ENCODE measurements around the gene LYRM4.

LYRM4 gene

GRCh38 chr6:5277589-5277988 lies 16.8 kb upstream of the LYRM4 start:
- Histone ChIP-seq H3K36me3 (ENCODE audit: low read depth) (no peaks in the 10 kb centered on the region; the same call in 1 of the 2 replicates), H3K4me3 (ENCODE audit: severe bottlenecking) (no peak overlapping the region), H3K9me3 (ENCODE audit: severe bottlenecking) (no peaks in the 10 kb centered on the region), H3K4me1 (ENCODE audit: insufficient read depth, poor library complexity, severe bottlenecking) (peaks cover 3% of the 10 kb centered on the region), H3K27ac (ENCODE audit: poor library complexity, severe bottlenecking) (no peak overlapping the region), H3K27me3 (ENCODE audit: insufficient read depth, poor library complexity, severe bottlenecking) (no peaks in the 10 kb centered on the region)
- TF ChIP-seq CTCF (IDR thresholded peaks at IDR 0.05; ENCODE audit: poor library complexity, severe bottlenecking): no peak
- no peak for ATAC-seq (ENCODE audit: low read depth)
- DNase-seq (ENCODE audit: low spot score): no peak

GRCh38 chr6:5276581-5276980 lies 15.8 kb upstream of the LYRM4 start:
- Histone ChIP-seq H3K4me3 (ENCODE audit: severe bottlenecking) (no peak overlapping the region), H3K4me1 (ENCODE audit: insufficient read depth, poor library complexity, severe bottlenecking) (peaks cover 13% of the 10 kb centered on the region), H3K27ac (ENCODE audit: poor library complexity, severe bottlenecking) (no peak overlapping the region), H3K9me3 (ENCODE audit: severe bottlenecking) (no peaks in the 10 kb centered on the region), H3K27me3 (ENCODE audit: insufficient read depth, poor library complexity, severe bottlenecking) (no peaks in the 10 kb centered on the region), H3K36me3 (ENCODE audit: low read depth) (no peaks in the 10 kb centered on the region; the same call in 1 of the 2 replicates)
- no peak for DNase-seq (ENCODE audit: low spot score)
- TF ChIP-seq CTCF (IDR thresholded peaks at IDR 0.05; ENCODE audit: poor library complexity, severe bottlenecking): no peak
- ATAC-seq (ENCODE audit: low read depth): no peak

GRCh38 chr6:5275497-5275896 lies 14.7 kb upstream of the LYRM4 start:
- Histone ChIP-seq H3K36me3 (ENCODE audit: low read depth) (no peaks in the 10 kb centered on the region; the same call in 1 of the 2 replicates), H3K9me3 (ENCODE audit: severe bottlenecking) (no peaks in the 10 kb centered on the region), H3K27me3 (ENCODE audit: insufficient read depth, poor library complexity, severe bottlenecking) (no peaks in the 10 kb centered on the region), H3K4me3 (ENCODE audit: severe bottlenecking) (no peak overlapping the region), H3K4me1 (ENCODE audit: insufficient read depth, poor library complexity, severe bottlenecking) (peaks cover 14% of the 10 kb centered on the region), H3K27ac (ENCODE audit: poor library complexity, severe bottlenecking) (no peak overlapping the region)
- ATAC-seq (ENCODE audit: low read depth) (no peak), DNase-seq (ENCODE audit: low spot score) (no peak)
- TF ChIP-seq CTCF (IDR thresholded peaks at IDR 0.05; ENCODE audit: poor library complexity, severe bottlenecking): peak; percentile 9

GRCh38 chr6:5274231-5274630 lies 13.5 kb upstream of the LYRM4 start:
- ATAC-seq (ENCODE audit: low read depth) (no peak), DNase-seq (ENCODE audit: low spot score) (no peak)
- Histone ChIP-seq H3K36me3 (ENCODE audit: low read depth) (no peaks in the 10 kb centered on the region; the same call in 1 of the 2 replicates), H3K4me1 (ENCODE audit: insufficient read depth, poor library complexity, severe bottlenecking) (peaks cover 14% of the 10 kb centered on the region), H3K4me3 (ENCODE audit: severe bottlenecking) (no peak overlapping the region), H3K27me3 (ENCODE audit: insufficient read depth, poor library complexity, severe bottlenecking) (no peaks in the 10 kb centered on the region), H3K27ac (ENCODE audit: poor library complexity, severe bottlenecking) (no peak overlapping the region), H3K9me3 (ENCODE audit: severe bottlenecking) (no peaks in the 10 kb centered on the region)
- no peak for TF ChIP-seq CTCF (IDR thresholded peaks at IDR 0.05; ENCODE audit: poor library complexity, severe bottlenecking)

- H3K4me1 ChIP-seq (ENCODE audit: insufficient read depth, poor library complexity, severe bottlenecking): peaks cover 14% of the 10 kb centered on the region
- DNase-seq (ENCODE audit: low spot score) (no peak), ATAC-seq (ENCODE audit: low read depth) (peak; percentile 84)
- TF ChIP-seq CTCF (IDR thresholded peaks at IDR 0.05; ENCODE audit: poor library complexity, severe bottlenecking): no peak
- H3K27ac ChIP-seq (ENCODE audit: poor library complexity, severe bottlenecking): peak overlapping the region; percentile 11
- H3K36me3 ChIP-seq (ENCODE audit: low read depth): peaks cover 3% of the 10 kb centered on the region
- no peaks in the 10 kb centered on the region for H3K9me3 ChIP-seq (ENCODE audit: severe bottlenecking)
- no peaks in the 10 kb centered on the region for H3K27me3 ChIP-seq (ENCODE audit: insufficient read depth, poor library complexity, severe bottlenecking)
- H3K4me3 ChIP-seq (ENCODE audit: severe bottlenecking): no peak overlapping the region
These were observed 11.2 kb upstream of the LYRM4 start for GRCh38 chr6:5271926-5272325.

Data from RWPE2 (cell line).